Natural killer cell (primary cell): ENCODE measurements around the gene SORL1. TPM values are rescaled to one million over a fixed set of nuclear protein-coding genes. Genes with fewer than 3 reads are reported as not detected.
"Not testable (repeated sequence)": the region's sequence is repeated elsewhere in the genome, so short reads cannot be mapped to it uniquely, and the experiment has no call there.

Source experiments
- ATAC-seq, 3 donors: fragments of 150-1000 bp in 2 of 3; fragments of 200-7000 bp in 1 of 3; cut with Tn5 transposase; 1 replicate in 1 of 3; 2 replicates in 2 of 3; pipeline ENCODE4 v1.10.0; 2021; ENCODE audit warnings: mild to moderate bottlenecking in 2 of 3, moderate library complexity in 2 of 3
- DNase-seq, 2 donors: peaks; one replicate each; pipeline versions ENCODE4 v3.0.0 to v3.0.0-alpha.2; 2013 to 2021; ENCODE audit warnings: mixed read lengths in 1 of 2
- H3K27ac ChIP-seq: one replicate; pipeline ENCODE4 v1.5.1; 2013; ENCODE audit warnings: mild to moderate bottlenecking, low read length
- H3K27me3 ChIP-seq: one replicate; pipeline ENCODE4 v1.6.1; 2013; ENCODE audit warnings: low read length; ENCODE audit not compliant: control insufficient read depth, insufficient read depth
- H3K36me3 ChIP-seq: one replicate; pipeline ENCODE4 v1.6.1; 2013; ENCODE audit warnings: low read length; ENCODE audit not compliant: control insufficient read depth, insufficient read depth
- H3K4me1 ChIP-seq: one replicate; pipeline ENCODE4 v1.6.1; 2013; ENCODE audit warnings: low read length; ENCODE audit not compliant: control insufficient read depth, insufficient read depth
- H3K4me3 ChIP-seq: one replicate; pipeline ENCODE4 v1.5.1; 2013; ENCODE audit warnings: low read length
- H3K9me3 ChIP-seq: one replicate; pipeline ENCODE4 v1.6.1; 2013; ENCODE audit warnings: low read length; ENCODE audit not compliant: control insufficient read depth, insufficient read depth
- H3K27ac Mint-ChIP-seq, 2 donors: one replicate each; pipeline ENCODE4 v1.8.0; 2022; ENCODE audit warnings: mild to moderate bottlenecking in 2 of 2, mixed read lengths in 2 of 2, moderate library complexity in 1 of 2
- H3K27me3 Mint-ChIP-seq, 2 donors: one replicate each; pipeline ENCODE4 v1.8.0; 2022; ENCODE audit warnings: low read depth in 2 of 2, mixed read lengths in 2 of 2
- H3K36me3 Mint-ChIP-seq: one replicate; pipeline ENCODE4 v1.8.0; 2022; ENCODE audit warnings: mixed read lengths
- H3K4me1 Mint-ChIP-seq, 2 donors: one replicate each; pipeline ENCODE4 v1.8.0; 2022; ENCODE audit warnings: mixed read lengths in 2 of 2
- H3K4me3 Mint-ChIP-seq: one replicate; pipeline ENCODE4 v1.8.0; 2022; ENCODE audit warnings: mild to moderate bottlenecking, moderate library complexity, mixed read lengths
- H3K9me3 Mint-ChIP-seq, 2 donors: one replicate each; pipeline ENCODE4 v1.8.0; 2022; ENCODE audit warnings: mixed read lengths in 2 of 2
- CTCF ChIP-seq: fragments of 200-600 bp; IDR thresholded peaks from one replicate; pipeline ENCODE4 v1.8.0; 2022; ENCODE audit warnings: antibody characterized with exemption
- WGBS: methylation state at CpG from one replicate; pipeline ENCODE4 v1.1.7; 2013; ENCODE audit warnings: missing lambda C conversion rate; ENCODE audit not compliant: insufficient coverage; 5-methylcytosine and 5-hydroxymethylcytosine counted together
- intact Hi-C: fragments of 100-400 bp; cut with micrococcal nuclease; formaldehyde crosslinking; loops from one replicate; pipeline ENCODE4 v1.14.2; 2022
- total RNA-seq, 4 donors: library from RNA; stranded (reverse); fragments of 120-200 nt in 1 of 4; gene quantifications; one replicate each; pipeline versions ENCODE4 v1.2.3 to v1.2.4, GENCODE V29; 2013 to 2022

SORL1 gene
- total RNA-seq, 3 donors from 2014 or later (not counting 1 experiment from before 2014, with no cell fraction given): 386 to 519 (median 456) TPM

GRCh38 chr11:121567995-121568394, 115.9 kb downstream of the SORL1 start:
- Histone ChIP-seq H3K36me3 (peaks cover 74% of the 10 kb centered on the region), H3K27me3 (no peaks in the 10 kb centered on the region), H3K9me3 (no peaks in the 10 kb centered on the region), H3K4me3 (no peak overlapping the region), H3K27ac (no peak overlapping the region), H3K4me1 (peaks cover 5% of the 10 kb centered on the region)
- no peak for ATAC-seq
- H3K27me3 Mint-ChIP-seq: no peaks in the 10 kb centered on the region
- no peak for DNase-seq
- 96% methylated on average over 3 of the region's 3 CpGs for WGBS
- peaks cover 19 to 29% of the 10 kb centered on the region in 2 donors for H3K4me1 Mint-ChIP-seq
- peak overlapping the region in 1 of 2 donors; percentile 66 for H3K27ac Mint-ChIP-seq
- no peak overlapping the region for H3K4me3 Mint-ChIP-seq
- H3K36me3 Mint-ChIP-seq: peaks cover 18% of the 10 kb centered on the region
- intact Hi-C loops: no loop called here
- no peaks in the 10 kb centered on the region for H3K9me3 Mint-ChIP-seq
- no peak for TF ChIP-seq CTCF

GRCh38 chr11:121569332-121570299, 117.5 kb downstream of the SORL1 start:
- H3K36me3 ChIP-seq: peaks cover 76% of the 10 kb centered on the region
- H3K27ac ChIP-seq, H3K4me3 Mint-ChIP-seq, DNase-seq, H3K27me3 ChIP-seq, H3K9me3 Mint-ChIP-seq, H3K27me3 Mint-ChIP-seq, H3K4me1 ChIP-seq, H3K9me3 ChIP-seq, H3K4me3 ChIP-seq, intact Hi-C loops, H3K27ac Mint-ChIP-seq, ATAC-seq: not testable (repeated sequence)
- 81% methylated on average over 29 of the region's 30 CpGs for WGBS
- Mint-ChIP-seq H3K4me1 (peaks cover 6 to 21% of the 10 kb centered on the region in 2 donors), H3K36me3 (peaks cover 23% of the 10 kb centered on the region)

GRCh38 chr11:121570453-121570852, 118.3 kb downstream of the SORL1 start:
- no peaks in the 10 kb centered on the region for H3K9me3 Mint-ChIP-seq
- intact Hi-C loops: no loop called here
- H3K4me1 Mint-ChIP-seq: peaks cover 6 to 21% of the 10 kb centered on the region in 2 donors
- H3K27ac Mint-ChIP-seq: no peak overlapping the region
- DNase-seq: no peak
- H3K27me3 ChIP-seq: no peaks in the 10 kb centered on the region
- TF ChIP-seq CTCF: no peak
- ATAC-seq: no peak
- H3K36me3 ChIP-seq: peaks cover 84% of the 10 kb centered on the region
- no peaks in the 10 kb centered on the region for H3K27me3 Mint-ChIP-seq
- no peaks in the 10 kb centered on the region for H3K9me3 ChIP-seq
- H3K4me3 Mint-ChIP-seq: no peak overlapping the region
- WGBS: 87% methylated on average over 3 of the region's 3 CpGs
- H3K36me3 Mint-ChIP-seq: peaks cover 23% of the 10 kb centered on the region
- no peaks in the 10 kb centered on the region for H3K4me1 ChIP-seq
- H3K27ac ChIP-seq: no peak overlapping the region
- no peak overlapping the region for H3K4me3 ChIP-seq

- Mint-ChIP-seq H3K27me3 (no peaks in the 10 kb centered on the region), H3K4me3 (no peak overlapping the region), H3K9me3 (no peaks in the 10 kb centered on the region), H3K27ac (peak overlapping the region; percentile 7 to 16), H3K36me3 (peaks cover 33% of the 10 kb centered on the region), H3K4me1 (peaks cover 6 to 21% of the 10 kb centered on the region in 2 donors)
- H3K27ac ChIP-seq: no peak overlapping the region
- intact Hi-C loops: no loop called here
- DNase-seq (no peak), ATAC-seq (no peak)
- WGBS: 89% methylated on average over 4 of the region's 4 CpGs
- H3K36me3 ChIP-seq: peaks cover 86% of the 10 kb centered on the region
- no peaks in the 10 kb centered on the region for H3K27me3 ChIP-seq
- H3K9me3 ChIP-seq: no peaks in the 10 kb centered on the region
- no peak overlapping the region for H3K4me3 ChIP-seq
- no peak for TF ChIP-seq CTCF
- no peaks in the 10 kb centered on the region for H3K4me1 ChIP-seq
Observed at GRCh38 chr11:121571506-121571905, 119.4 kb downstream of the SORL1 start.
